PC-3 (cell line): ENCODE measurements around the gene SLC45A2. TPM values are rescaled to one million over a fixed set of nuclear protein-coding genes. Genes with fewer than 3 reads are reported as not detected.
"Not testable (repeated sequence)": the region's sequence is repeated elsewhere in the genome, so short reads cannot be mapped to it uniquely, and the experiment has no call there.

Experiments used
- ATAC-seq: fragments of 200-7000 bp; cut with Tn5 transposase; 2 replicates; pipeline ENCODE4 v1.9.1; 2020; ENCODE audit warnings: mild to moderate bottlenecking, moderate library complexity
- BruUV-seq: library from RNA; stranded (reverse); fragments of 400-500 nt; replicated peaks from 2 replicates; lab custom pipeline; 2021; lab: Mats Ljungman, UMichigan
- CTCF ChIA-PET: fragments of 300-600 bp; sonication (Branson Sonifier 250); formaldehyde crosslinking; loops from one replicate; lab custom pipeline; 2022; ENCODE audit warnings: antibody characterized with exemption; lab: Charles Lee
- POLR2A ChIA-PET: fragments of 300-600 bp; sonication (Branson Sonifier 250); formaldehyde crosslinking; loops from one replicate; lab custom pipeline; 2022; ENCODE audit warnings: antibody characterized with exemption; ENCODE audit not compliant: unreplicated experiment; lab: Charles Lee
- DNase-seq: peaks from one replicate; pipeline ENCODE4 v3.0.0-alpha.2; 2015
- H2AFZ ChIP-seq: fragments of 300-600 bp; sonication (generic); 2 replicates; pipeline ENCODE4 v1.6.0; 2016; ENCODE audit warnings: antibody characterized with exemption, low read length
- H3F3A ChIP-seq: fragments of 300-600 bp; sonication (generic); one replicate; pipeline ENCODE4 v1.6.0; 2017; ENCODE audit warnings: antibody characterized with exemption, low read length, control low read depth, mild to moderate bottlenecking; ENCODE audit not compliant: unreplicated experiment
- H3K27ac ChIP-seq: fragments of 300-600 bp; sonication (generic); 2 replicates; pipeline ENCODE4 v1.5.1; 2016; ENCODE audit warnings: mild to moderate bottlenecking, low read length
- H3K27me3 ChIP-seq: fragments of 300-600 bp; sonication (generic); 2 replicates; pipeline ENCODE4 v1.6.1; 2016; ENCODE audit warnings: low read length, mixed read lengths
- H3K36me3 ChIP-seq: fragments of 300-600 bp; sonication (generic); 2 replicates; pipeline ENCODE4 v1.6.1; 2016; ENCODE audit warnings: low read depth, mixed run types, low read length, mixed read lengths
- H3K4me1 ChIP-seq: fragments of 300-600 bp; sonication (generic); 2 replicates; pipeline ENCODE4 v1.5.1; 2016; ENCODE audit warnings: low read length; ENCODE audit not compliant: insufficient read depth
- H3K4me2 ChIP-seq: fragments of 300-600 bp; sonication (generic); 2 replicates; pipeline ENCODE4 v1.6.0; 2016; ENCODE audit warnings: low read length
- H3K4me3 ChIP-seq: fragments of 300-600 bp; sonication (generic); 2 replicates; pipeline ENCODE4 v1.5.1; 2016; ENCODE audit warnings: mild to moderate bottlenecking, low read length, mixed read lengths
- H3K79me2 ChIP-seq: fragments of 300-600 bp; sonication (generic); 2 replicates; pipeline ENCODE4 v1.6.1; 2017; ENCODE audit warnings: low read length, mixed read lengths
- H3K9ac ChIP-seq: fragments of 300-600 bp; sonication (generic); 2 replicates; pipeline ENCODE4 v1.6.0; 2016; ENCODE audit warnings: mild to moderate bottlenecking, low read length
- H3K9me2 ChIP-seq: fragments of 300-600 bp; sonication (generic); replicated peaks from 2 replicates; pipeline ENCODE4 v1.6.1; 2016; ENCODE audit warnings: mixed run types, low read length, mixed read lengths
- H3K9me3 ChIP-seq: fragments of 300-600 bp; sonication (generic); 2 replicates; pipeline ENCODE4 v1.6.1; 2016; ENCODE audit warnings: low read length, mixed read lengths
- H4K20me1 ChIP-seq: fragments of 300-600 bp; sonication (generic); 2 replicates; pipeline ENCODE4 v1.6.1; 2016; ENCODE audit warnings: low read length, mixed read lengths
- CTCF ChIP-seq: fragments of 300-600 bp; sonication (generic); conservative IDR thresholded peaks from 2 replicates; pipeline ENCODE4 v1.5.1; 2017; ENCODE audit warnings: antibody characterized with exemption, low read depth, mild to moderate bottlenecking, low read length
- EZH2 ChIP-seq: fragments of 300-600 bp; sonication (generic); IDR thresholded peaks from one replicate; pipeline ENCODE4 v1.6.1; 2017; ENCODE audit warnings: antibody characterized with exemption, mild to moderate bottlenecking, low read length; ENCODE audit not compliant: unreplicated experiment
- EZH2phosphoT487 ChIP-seq: fragments of 300-600 bp; sonication (generic); IDR thresholded peaks from 2 replicates; pipeline ENCODE4 v1.6.1; 2018; ENCODE audit warnings: mild to moderate bottlenecking, antibody characterized with exemption, low read length, borderline replicate concordance
- intact Hi-C: fragments of 100-400 bp; cut with micrococcal nuclease; formaldehyde crosslinking; loops from 2 replicates; pipeline ENCODE4 v1.9.0; 2023
- total RNA-seq: library from RNA; depleted of rRNA; stranded (reverse); fragments of >200 nt; gene quantifications from 2 replicates; pipeline ENCODE4 v1.2.3, GENCODE V29; 2014

The SLC45A2 gene
- total RNA-seq, 1 experiment from 2014 or later = not detected

GRCh38 chr5:33964132-33964700, 20.3 kb downstream of the SLC45A2 start:
- H3K79me2 ChIP-seq = no peaks in the 10 kb centered on the region
- no peak overlapping the region for H3K4me2 ChIP-seq
- H3K4me1 ChIP-seq = no peaks in the 10 kb centered on the region
- H3K9ac ChIP-seq = no peak overlapping the region
- ATAC-seq (no peak), DNase-seq (no peak)
- H3K9me2 ChIP-seq = no peaks in the 10 kb centered on the region
- H3K9me3 ChIP-seq = no peaks in the 10 kb centered on the region
- BruUV-seq = no TSS peak
- no peaks in the 10 kb centered on the region for H3F3A ChIP-seq
- CTCF ChIA-PET = no interaction called here
- POLR2A ChIA-PET = no interaction called here
- H4K20me1 ChIP-seq = no peaks in the 10 kb centered on the region
- H3K4me3 ChIP-seq = no peak overlapping the region
- no peaks in the 10 kb centered on the region for H3K36me3 ChIP-seq
- H3K27me3 ChIP-seq = no peaks in the 10 kb centered on the region
- no peak for TF ChIP-seq CTCF
- no peak for TF ChIP-seq EZH2
- TF ChIP-seq EZH2phosphoT487 = no peak
- intact Hi-C loops = no loop called here
- no peak overlapping the region for H2AFZ ChIP-seq
- no peak overlapping the region for H3K27ac ChIP-seq

GRCh38 chr5:33958176-33958575, 26.3 kb downstream of the SLC45A2 start:
- H3F3A ChIP-seq = no peaks in the 10 kb centered on the region
- no peaks in the 10 kb centered on the region for H3K9me3 ChIP-seq
- no peak overlapping the region for H3K27ac ChIP-seq
- intact Hi-C loops = no loop called here
- POLR2A ChIA-PET = no interaction called here
- H2AFZ ChIP-seq = no peak overlapping the region
- no peak overlapping the region for H3K4me2 ChIP-seq
- H3K4me3 ChIP-seq = no peak overlapping the region
- H3K27me3 ChIP-seq = no peaks in the 10 kb centered on the region
- TF ChIP-seq EZH2phosphoT487 (no peak), CTCF (no peak), EZH2 (no peak)
- BruUV-seq = no TSS peak
- H4K20me1 ChIP-seq = no peaks in the 10 kb centered on the region
- ATAC-seq (no peak), DNase-seq (no peak)
- no peak overlapping the region for H3K9ac ChIP-seq
- no peaks in the 10 kb centered on the region for H3K79me2 ChIP-seq
- H3K36me3 ChIP-seq = no peaks in the 10 kb centered on the region
- 0 out of 2 replicates have a peak, but pooled peaks cover 5% of the 10 kb centered on the region for H3K9me2 ChIP-seq
- H3K4me1 ChIP-seq = no peaks in the 10 kb centered on the region
- CTCF ChIA-PET = interaction anchor here (1.0 kb wide), 1 partner anchor 12 kb away, joined by 3 read pairs; no protein-coding TSS in a partner anchor

GRCh38 chr5:33957577-33958150, 26.8 kb downstream of the SLC45A2 start:
- Histone ChIP-seq H3F3A (no peaks in the 10 kb centered on the region), H3K4me3 (no peak overlapping the region), H2AFZ (no peak overlapping the region), H3K4me2 (no peak overlapping the region), H3K27me3 (no peaks in the 10 kb centered on the region), H3K27ac (no peak overlapping the region), H3K9ac (no peak overlapping the region), H3K9me3 (no peaks in the 10 kb centered on the region), H3K4me1 (no peaks in the 10 kb centered on the region), H3K36me3 (no peaks in the 10 kb centered on the region), H3K79me2 (no peaks in the 10 kb centered on the region), H3K9me2 (0 out of 2 replicates have a peak, but pooled peaks cover 5% of the 10 kb centered on the region), H4K20me1 (no peaks in the 10 kb centered on the region)
- CTCF ChIA-PET = interaction anchor here (1.0 to 1.2 kb wide), 2 partner anchors 12 to 522 kb away, joined by 3 to 4 read pairs; no protein-coding TSS in a partner anchor
- intact Hi-C loops = no loop called here
- POLR2A ChIA-PET = no interaction called here
- ATAC-seq (no peak), DNase-seq (no peak)
- no peak for TF ChIP-seq CTCF
- no peak for TF ChIP-seq EZH2phosphoT487
- TF ChIP-seq EZH2 = no peak
- BruUV-seq = no TSS peak

- H4K20me1 ChIP-seq, H3K27ac ChIP-seq, H2AFZ ChIP-seq, POLR2A ChIA-PET, H3K9me2 ChIP-seq, CTCF ChIA-PET, H3K36me3 ChIP-seq, H3K27me3 ChIP-seq, H3K9me3 ChIP-seq, H3K4me2 ChIP-seq, intact Hi-C loops, DNase-seq, H3K4me3 ChIP-seq, BruUV-seq, H3F3A ChIP-seq, H3K4me1 ChIP-seq, H3K9ac ChIP-seq, ATAC-seq, H3K79me2 ChIP-seq: not testable (repeated sequence)
Observed at GRCh38 chr5:33952175-33952574, 32.3 kb downstream of the SLC45A2 start.
